D341Med (cell line): ENCODE measurements around the gene HDAC4.
A peak's percentile ranks its signal among the peaks of the same experiment; 100 is the strongest.

Source experiments
- DNase-seq: peaks from one replicate; pipeline ENCODE4 v3.0.0; 2012; ENCODE audit warnings: low spot score

The HDAC4 gene

GRCh38 chr2:239119346-239120126 lies 281.3 kb downstream of the HDAC4 start:
- DNase-seq, result no peak

DNA sequence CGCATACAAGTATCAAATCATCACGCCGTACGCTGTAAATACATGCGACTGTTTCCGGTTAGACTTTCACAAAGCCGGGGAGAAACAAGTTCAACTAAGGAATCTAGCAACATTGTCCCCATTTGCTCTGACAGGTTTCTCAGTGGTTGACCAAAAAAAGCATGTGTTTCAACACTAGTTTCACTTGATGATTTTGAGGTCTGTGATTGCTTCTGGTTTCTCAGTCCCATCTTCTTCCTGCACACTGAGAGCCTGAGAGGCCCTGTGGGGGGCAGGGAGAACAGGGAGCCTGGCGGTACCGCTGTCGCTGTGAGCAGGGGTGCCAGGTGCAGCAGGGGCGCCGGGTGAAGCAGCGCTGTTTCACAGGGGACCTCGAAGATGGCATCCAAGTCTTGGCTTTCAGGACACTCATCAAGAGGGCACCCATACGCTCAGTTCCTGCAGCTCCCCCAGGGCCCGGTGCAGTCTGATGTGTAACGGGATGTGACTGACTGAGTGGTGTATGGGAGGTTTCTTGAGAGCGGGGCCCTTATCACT lies 282.1 kb downstream of the HDAC4 start:
- DNase-seq, result no peak

DNA sequence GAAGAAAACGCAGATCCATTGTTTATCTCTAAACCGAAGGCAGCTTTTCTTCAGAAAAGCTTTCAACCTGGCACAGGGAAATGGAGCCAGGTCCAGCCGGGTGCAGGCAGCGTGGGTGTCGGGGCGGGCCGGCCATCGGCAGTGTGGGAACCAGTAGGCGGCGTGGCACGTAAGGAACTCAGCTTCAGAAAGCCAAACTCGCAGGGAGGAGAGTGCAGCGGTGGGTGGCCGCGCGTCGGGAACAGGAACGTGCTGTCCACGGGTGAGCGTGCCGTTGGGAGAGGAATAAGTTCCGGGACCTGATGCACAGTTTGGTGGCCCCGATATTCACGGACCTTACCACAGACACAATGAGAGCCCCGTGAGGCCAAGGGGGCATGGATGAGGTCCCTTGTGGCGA lies 282.6 kb downstream of the HDAC4 start:
- no peak for DNase-seq

DNA sequence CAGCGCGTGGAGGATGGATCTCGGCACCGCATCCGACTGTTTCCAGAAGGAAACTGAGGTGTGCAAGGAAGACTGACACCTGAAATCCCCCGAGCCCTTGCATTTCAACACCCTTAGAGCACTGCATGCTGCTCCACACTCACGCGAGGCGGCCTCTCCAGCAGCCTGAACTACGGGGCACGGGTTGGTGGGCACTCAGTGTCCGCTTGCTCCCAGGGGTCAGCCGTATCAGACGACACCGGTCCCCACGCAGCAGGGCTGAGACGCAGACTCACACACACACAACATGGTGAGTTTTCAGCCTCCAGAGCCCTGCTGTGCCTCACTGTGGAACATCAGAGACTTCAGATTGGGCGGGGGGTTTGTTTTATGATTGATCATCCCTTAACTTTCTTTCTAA lies 283.0 kb downstream of the HDAC4 start:
- DNase-seq, result no peak

- no peak for DNase-seq
Observed at GRCh38 chr2:239116456-239117246, 284.2 kb downstream of the HDAC4 start.

DNA sequence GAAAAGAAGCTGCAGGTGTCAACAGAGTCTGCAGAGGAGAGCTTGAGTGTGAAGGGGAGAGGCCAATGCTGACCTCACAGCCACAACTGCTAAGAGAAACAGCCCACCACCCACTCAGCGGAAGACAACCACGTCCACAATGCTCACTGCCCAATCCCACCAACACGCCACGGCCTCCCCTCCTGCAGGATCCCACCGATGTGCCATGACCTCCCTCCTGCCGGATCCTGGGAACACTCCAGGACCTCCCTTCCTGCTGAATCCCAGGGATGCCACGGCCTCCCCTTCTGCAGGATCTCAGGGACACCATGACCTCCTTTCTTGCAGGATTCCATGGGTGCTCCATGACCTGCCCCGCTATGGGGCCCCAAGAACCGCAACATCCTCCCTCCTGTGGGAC lies 285.2 kb downstream of the HDAC4 start:
- no peak for DNase-seq

DNA sequence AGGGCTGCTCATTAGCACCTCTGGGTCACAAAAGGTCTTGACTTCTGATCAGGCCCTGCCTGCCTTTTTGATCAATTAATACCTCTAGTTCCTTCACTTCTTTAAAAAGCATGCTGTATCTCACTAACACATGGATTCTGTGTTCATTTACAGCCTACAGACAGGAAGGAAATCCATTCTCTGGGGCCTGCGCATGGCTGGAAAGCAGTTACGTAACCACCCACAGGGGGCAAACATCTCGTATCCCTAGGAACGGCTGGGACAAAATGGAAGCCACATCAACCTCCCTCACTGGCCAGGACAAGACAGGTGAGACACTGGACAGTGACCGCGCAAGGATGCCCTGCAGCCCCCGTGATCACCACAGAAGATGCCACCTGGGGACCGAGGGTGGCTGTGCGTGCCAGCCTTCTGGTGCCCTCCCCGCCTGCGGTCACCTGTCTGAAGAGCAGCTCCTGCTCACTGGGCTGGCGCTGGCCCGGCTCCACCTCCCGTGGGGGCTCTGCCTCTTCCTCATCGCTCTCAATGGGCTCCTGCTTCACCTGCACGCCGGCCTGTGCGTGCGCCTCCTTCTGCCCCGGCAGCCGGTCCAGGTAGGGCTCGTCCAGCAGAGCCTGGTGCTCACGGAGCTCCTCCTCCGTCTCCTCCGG lies 286.1 kb downstream of the HDAC4 start:
- no peak for DNase-seq

- DNase-seq, result no peak
Observed at GRCh38 chr2:239114119-239114581, 286.7 kb downstream of the HDAC4 start.

DNA sequence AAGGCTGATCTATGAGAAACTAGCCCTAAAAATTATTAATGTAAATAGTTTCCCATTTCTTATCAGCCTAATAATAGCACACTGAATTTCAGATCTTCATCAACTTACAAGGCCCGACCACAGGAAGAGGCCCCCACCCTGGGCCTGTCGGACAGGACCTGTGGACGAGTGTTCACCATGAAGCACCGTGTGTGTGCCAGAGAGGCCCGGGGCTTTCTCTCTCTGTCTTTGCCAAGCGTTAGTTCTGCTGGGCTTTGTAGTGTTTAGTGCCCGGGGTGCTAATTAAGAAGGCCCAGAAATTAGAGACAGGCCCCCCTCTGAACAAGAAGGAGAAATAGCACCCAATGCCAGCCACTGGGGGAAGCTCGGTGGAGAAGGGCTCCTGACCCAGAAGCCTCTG lies 287.2 kb downstream of the HDAC4 start:
- no peak for DNase-seq

GRCh38 chr2:239113171-239113570 lies 287.6 kb downstream of the HDAC4 start:
- DNase-seq, result no peak

- no peak for DNase-seq
Observed at GRCh38 chr2:239112127-239112774, 288.6 kb downstream of the HDAC4 start.

- no peak for DNase-seq
Observed at GRCh38 chr2:239111401-239112100, 289.3 kb downstream of the HDAC4 start.

DNA sequence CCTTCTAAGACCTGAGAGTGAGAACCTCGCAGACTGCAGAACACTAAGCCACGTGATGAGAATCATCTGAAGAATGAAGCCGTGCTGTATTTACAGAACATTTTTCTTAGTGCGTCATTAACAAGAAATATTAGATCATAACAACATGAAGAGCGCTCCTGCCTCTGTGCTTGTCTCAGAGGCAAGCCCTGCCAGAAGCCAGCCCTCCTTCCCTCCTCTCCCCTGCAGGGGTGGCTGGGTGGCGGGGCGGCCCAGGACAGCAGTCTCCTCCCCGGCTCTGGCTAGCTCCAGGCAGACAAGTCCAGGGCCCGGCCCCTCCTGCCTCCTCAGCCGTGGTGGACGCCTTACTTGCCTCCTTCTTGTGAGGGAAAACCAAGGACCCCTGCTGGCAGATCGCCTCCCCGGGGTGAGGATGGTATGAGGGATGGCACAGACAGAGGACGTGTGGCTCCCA lies 290.2 kb downstream of the HDAC4 start:
- no peak for DNase-seq

GRCh38 chr2:239109928-239110545 lies 290.8 kb downstream of the HDAC4 start:
- DNase-seq, result no peak

GRCh38 chr2:239109041-239109927 lies 291.5 kb downstream of the HDAC4 start:
- DNase-seq, result no peak

DNA sequence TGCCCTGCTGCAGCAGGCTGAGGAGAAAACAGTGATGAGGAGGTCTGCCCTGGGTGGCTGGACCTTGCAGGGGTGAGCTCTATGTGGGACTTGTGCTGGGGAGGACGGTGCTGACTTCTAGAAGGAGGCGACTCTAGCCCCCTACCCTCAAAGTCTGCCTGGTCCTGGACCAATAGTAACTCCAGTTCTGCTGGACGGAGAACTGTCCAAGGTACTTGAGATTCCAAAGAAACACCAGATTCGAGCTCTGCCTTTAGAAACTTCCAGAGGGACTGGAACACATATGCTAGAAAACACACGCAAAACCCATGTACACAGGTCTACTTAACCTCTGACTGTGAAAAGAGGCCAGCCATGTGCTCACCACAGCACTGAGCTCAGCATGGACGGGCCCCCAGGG lies 292.4 kb downstream of the HDAC4 start:
- DNase-seq, result no peak

DNA sequence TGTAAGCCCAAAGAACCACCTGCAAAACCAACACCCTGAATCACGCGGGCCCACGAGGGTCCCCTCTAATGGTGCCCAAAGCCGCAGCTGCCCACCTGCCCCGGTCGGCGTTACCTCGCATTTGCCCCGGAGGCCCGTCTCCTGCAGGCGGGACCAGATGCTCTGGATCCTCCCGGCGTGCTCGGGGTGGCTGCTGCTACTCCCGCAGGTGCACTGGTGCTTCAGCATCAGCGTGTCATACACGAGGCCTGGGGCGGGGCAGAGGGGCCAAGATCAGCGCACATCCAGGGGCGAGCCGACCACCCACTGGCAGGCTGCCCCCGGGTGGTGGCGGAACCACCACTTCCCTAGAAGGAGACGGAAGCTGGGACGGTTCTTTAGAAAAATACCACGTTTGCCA lies 292.9 kb downstream of the HDAC4 start:
- DNase-seq, result no peak

DNA sequence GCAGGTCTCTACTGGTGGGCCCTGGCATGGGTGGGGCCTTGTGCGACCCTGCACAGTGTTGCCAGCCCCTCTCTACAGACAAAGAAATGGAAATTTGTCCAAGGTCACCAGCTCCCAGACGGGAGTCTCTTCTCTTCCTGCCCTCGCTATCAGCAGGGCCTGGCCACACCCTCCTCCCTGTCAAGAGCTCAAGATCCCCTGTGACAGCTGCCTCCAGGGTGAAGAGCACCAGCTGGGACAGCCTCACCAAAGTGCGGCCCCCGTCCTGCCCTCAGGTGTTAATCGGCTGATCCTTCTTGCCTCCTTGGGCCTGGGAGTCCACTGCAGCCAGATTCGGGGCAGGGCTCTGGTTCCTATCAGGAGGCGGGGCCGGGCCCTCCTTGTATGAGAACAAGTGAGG lies 293.9 kb downstream of the HDAC4 start:
- no peak for DNase-seq

DNA sequence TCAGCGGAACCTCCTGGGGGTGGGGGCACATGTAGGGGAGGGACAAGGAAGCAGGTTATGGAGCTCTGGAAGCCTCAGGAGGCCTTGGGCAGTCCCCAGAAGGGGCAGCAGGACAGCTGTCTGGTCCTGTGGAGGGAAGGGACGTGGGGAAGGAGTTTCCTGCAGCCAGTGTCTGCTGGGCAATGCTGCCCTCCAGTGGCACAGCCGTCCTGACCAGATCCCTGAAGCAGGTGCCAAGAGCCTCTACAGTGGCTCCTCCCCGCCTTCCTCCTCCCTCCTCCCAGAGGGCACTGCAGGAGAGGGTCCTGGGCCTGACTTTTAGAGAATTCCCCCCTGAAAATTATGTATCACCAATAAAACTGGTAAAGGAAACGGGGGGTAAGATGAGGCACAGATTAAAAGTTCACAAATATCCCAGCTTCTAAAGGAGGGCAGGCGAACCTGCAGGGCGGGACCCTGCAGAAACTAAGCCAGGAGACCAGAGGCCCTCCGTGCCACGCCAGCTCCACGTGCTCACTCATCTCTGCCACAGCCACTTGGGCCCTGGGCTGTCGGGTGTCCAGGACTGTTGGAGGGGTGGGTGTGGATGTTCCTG lies 294.4 kb downstream of the HDAC4 start:
- peak; percentile 69 for DNase-seq
